Activated B cell treated with CpG ODN at 0.5 μM for 24 hours (primary cell): Measurements from ENCODE around the gene ASPDH. TPM values are rescaled to one million over a fixed set of nuclear protein-coding genes. Genes with fewer than 3 reads are reported as not detected.
"Not testable (repeated sequence)": the region's sequence is repeated elsewhere in the genome, so short reads cannot be mapped to it uniquely, and the experiment has no call there.

ENCODE experiments used
- ATAC-seq: fragments of 200-7000 bp; cut with Tn5 transposase; one replicate; pipeline ENCODE4 v1.10.0; 2021; ENCODE audit warnings: low read depth, mild to moderate bottlenecking, moderate library complexity
- CTCF ChIA-PET: fragments of 350-600 bp; sonication (Branson Sonifier 250); formaldehyde crosslinking; loops from one replicate; lab custom pipeline; 2021; ENCODE audit warnings: antibody characterized with exemption; lab: Charles Lee
- POLR2A ChIA-PET: fragments of 350-600 bp; sonication (Branson Sonifier 250); formaldehyde crosslinking; loops from one replicate; lab custom pipeline; 2021; ENCODE audit warnings: antibody characterized with exemption; lab: Charles Lee
- DNase-seq: peaks from one replicate; pipeline ENCODE4 v3.0.0; 2022
- H3K27ac Mint-ChIP-seq: one replicate; pipeline ENCODE4 v1.8.0; 2020; ENCODE audit warnings: mixed read lengths
- H3K27me3 Mint-ChIP-seq: one replicate; pipeline ENCODE4 v1.8.0; 2021; ENCODE audit warnings: mixed read lengths
- H3K36me3 Mint-ChIP-seq: one replicate; pipeline ENCODE4 v1.8.0; 2021; ENCODE audit warnings: low read depth, mixed read lengths
- H3K4me1 Mint-ChIP-seq: one replicate; pipeline ENCODE4 v1.8.0; 2021; ENCODE audit warnings: mixed read lengths
- H3K4me3 Mint-ChIP-seq: one replicate; pipeline ENCODE4 v1.8.0; 2020; ENCODE audit warnings: mild to moderate bottlenecking, mixed read lengths
- H3K9me3 Mint-ChIP-seq: one replicate; pipeline ENCODE4 v1.8.0; 2020; ENCODE audit warnings: mixed read lengths
- CTCF ChIP-seq: fragments of 200-600 bp; IDR thresholded peaks from one replicate; pipeline ENCODE4 v1.8.0; 2022; ENCODE audit warnings: antibody characterized with exemption, mild to moderate bottlenecking
- intact Hi-C: fragments of 100-400 bp; cut with micrococcal nuclease; formaldehyde crosslinking; loops from one replicate; pipeline ENCODE4 v1.15.1; 2024
- total RNA-seq: library from RNA; stranded (reverse); gene quantifications from 2 replicates; pipeline ENCODE4 v1.2.3, GENCODE V29; 2022

ASPDH gene
- total RNA-seq, 1 donor from 2014 or later, result not detected

GRCh38 chr19:50475736-50476223, 37.9 kb downstream of the ASPDH start:
- peaks cover 27% of the 10 kb centered on the region for H3K36me3 Mint-ChIP-seq
- no peaks in the 10 kb centered on the region for H3K27me3 Mint-ChIP-seq
- ChIA-PET POLR2A (interaction anchor here (0.6 to 1.5 kb wide), 4 partner anchors 7 to 100 kb away, joined by 3 to 5 read pairs (median 3); partner anchors contain the start of gene NR1H2), CTCF (no interaction called here)
- DNase-seq (no peak), ATAC-seq (no peak)
- no peak for TF ChIP-seq CTCF
- no peaks in the 10 kb centered on the region for H3K9me3 Mint-ChIP-seq
- peak overlapping the region; percentile 85 for H3K27ac Mint-ChIP-seq
- intact Hi-C loops, result loop anchor here (1.0 to 5.0 kb wide), 4 partner anchors 14 to 202 kb away; partner anchors contain the start of gene JOSD2
- peaks cover 23% of the 10 kb centered on the region for H3K4me1 Mint-ChIP-seq
- peak overlapping the region; percentile 93 for H3K4me3 Mint-ChIP-seq

GRCh38 chr19:50475101-50475568, 38.6 kb downstream of the ASPDH start:
- ChIA-PET POLR2A (interaction anchor here (1.0 to 1.5 kb wide), 2 partner anchors 36 to 47 kb away, joined by 3 to 4 read pairs; partner anchors contain the start of gene JOSD2), CTCF (interaction anchor here (0.8 kb wide), 1 partner anchor 14 kb away, joined by 3 read pairs; no protein-coding TSS in a partner anchor)
- H3K9me3 Mint-ChIP-seq, result no peaks in the 10 kb centered on the region
- intact Hi-C loops, result loop anchor here (5.0 kb wide), 1 partner anchor 202 kb away; no protein-coding TSS in a partner anchor
- ATAC-seq, result no peak
- peaks cover 23% of the 10 kb centered on the region for H3K4me1 Mint-ChIP-seq
- peak overlapping the region; percentile 93 for H3K4me3 Mint-ChIP-seq
- no peak for TF ChIP-seq CTCF
- H3K36me3 Mint-ChIP-seq, result peaks cover 25% of the 10 kb centered on the region
- no peaks in the 10 kb centered on the region for H3K27me3 Mint-ChIP-seq
- H3K27ac Mint-ChIP-seq, result peak overlapping the region; percentile 62
- DNase-seq, result no peak

- CTCF ChIA-PET, result interaction anchor here (0.5 to 0.7 kb wide), 2 partner anchors 24 to 449 kb away, joined by 3 to 4 read pairs; no protein-coding TSS in a partner anchor
- not testable (repeated sequence) for H3K9me3 Mint-ChIP-seq
- H3K27ac Mint-ChIP-seq, result peak overlapping the region; percentile 16
These were observed 40.4 kb downstream of the ASPDH start for GRCh38 chr19:50473336-50473735.

GRCh38 chr19:50468818-50469217, 44.9 kb downstream of the ASPDH start:
- no peak overlapping the region for H3K4me3 Mint-ChIP-seq
- H3K27ac Mint-ChIP-seq, result no peak overlapping the region
- no peaks in the 10 kb centered on the region for H3K9me3 Mint-ChIP-seq
- no peaks in the 10 kb centered on the region for H3K36me3 Mint-ChIP-seq
- peaks cover 5% of the 10 kb centered on the region for H3K27me3 Mint-ChIP-seq
- intact Hi-C loops, result no loop called here
- no peak for TF ChIP-seq CTCF
- no peaks in the 10 kb centered on the region for H3K4me1 Mint-ChIP-seq
- DNase-seq (no peak), ATAC-seq (no peak)
- ChIA-PET POLR2A (interaction anchor here (0.7 kb wide), 1 partner anchor 7 kb away, joined by 5 read pairs; the partner anchor contains the start of gene EMC10), CTCF (no interaction called here)

More at GRCh38 chr19:50473336-50473735, 40.4 kb downstream of the ASPDH start:
- ATAC-seq, intact Hi-C loops, DNase-seq, H3K4me3 Mint-ChIP-seq, H3K27me3 Mint-ChIP-seq: not testable (repeated sequence)
- Mint-ChIP-seq H3K4me1 (peaks cover 19% of the 10 kb centered on the region), H3K36me3 (peaks cover 13% of the 10 kb centered on the region)
- POLR2A ChIA-PET, result interaction anchor here (0.9 to 1.6 kb wide), 3 partner anchors 38 to 116 kb away, joined by 5 to 8 read pairs (median 5); partner anchors contain the start of genes JOSD2 and SPIB

- Mint-ChIP-seq H3K4me1 (no peaks in the 10 kb centered on the region), H3K27ac (no peak overlapping the region), H3K9me3 (no peaks in the 10 kb centered on the region), H3K4me3 (no peak overlapping the region), H3K36me3 (no peaks in the 10 kb centered on the region), H3K27me3 (peaks cover 5% of the 10 kb centered on the region)
- no peak for DNase-seq
- intact Hi-C loops, result no loop called here
- no peak for ATAC-seq
- POLR2A ChIA-PET, result no interaction called here
- no peak for TF ChIP-seq CTCF
- CTCF ChIA-PET, result no interaction called here
These were observed 46.1 kb downstream of the ASPDH start for GRCh38 chr19:50467566-50467965.
